Neuronal stem cell (in vitro differentiated cells): ENCODE measurements around the gene ARHGAP42.

ENCODE experiments used
- DNase-seq: peaks from one replicate; pipeline ENCODE4 v3.0.0-alpha.2; 2013; ENCODE audit warnings: low spot score
- H2AFZ ChIP-seq: one replicate; pipeline ENCODE4 v1.6.1; 2013; ENCODE audit warnings: mild to moderate bottlenecking, low read length, inconsistent platforms
- H2AK5ac ChIP-seq: 2 replicates; pipeline ENCODE4 v1.6.1; 2013; ENCODE audit warnings: low read depth, mild to moderate bottlenecking, inconsistent platforms, low read length, moderate library complexity, mixed read lengths
- H2BK120ac ChIP-seq: 2 replicates; pipeline ENCODE4 v1.6.1; 2013; ENCODE audit warnings: low read depth, mild to moderate bottlenecking, inconsistent platforms, low read length, moderate library complexity, mixed read lengths
- H2BK12ac ChIP-seq: one replicate; pipeline ENCODE4 v1.6.1; 2013; ENCODE audit warnings: low read length, inconsistent platforms
- H2BK15ac ChIP-seq: 2 replicates; pipeline ENCODE4 v1.6.1; 2013; ENCODE audit warnings: mild to moderate bottlenecking, low read length, inconsistent platforms, mixed read lengths
- H2BK5ac ChIP-seq: one replicate; pipeline ENCODE4 v1.6.1; 2013; ENCODE audit warnings: inconsistent platforms, mild to moderate bottlenecking, low read length, moderate library complexity
- H3K14ac ChIP-seq: one replicate; pipeline ENCODE4 v1.6.1; 2013; ENCODE audit warnings: low read length, inconsistent platforms
- H3K18ac ChIP-seq: 2 replicates; pipeline ENCODE4 v1.6.1; 2013; ENCODE audit warnings: low read length, inconsistent platforms
- H3K23ac ChIP-seq: 2 replicates; pipeline ENCODE4 v1.6.1; 2013; ENCODE audit warnings: low read depth, mild to moderate bottlenecking, mixed read lengths, low read length, inconsistent platforms; ENCODE audit not compliant: poor library complexity
- H3K27ac ChIP-seq: replicated peaks from 3 replicates; pipeline ENCODE4 v1.5.1; 2013; ENCODE audit warnings: low read length, inconsistent platforms
- H3K27me3 ChIP-seq, 3 experiments: 2 replicates each; pipeline ENCODE4 v1.6.1; 2013; ENCODE audit warnings: low read length in 3 of 3, mild to moderate bottlenecking in 2 of 3, inconsistent platforms in 1 of 3, low read depth in 1 of 3, mixed read lengths in 1 of 3, moderate library complexity in 1 of 3; ENCODE audit not compliant: control insufficient read depth in 3 of 3, insufficient read depth in 3 of 3
- H3K36me3 ChIP-seq, 2 donors: replicated peaks in 1 of 2; 2 replicates each; pipeline ENCODE4 v1.6.1; 2013; ENCODE audit warnings: low read length in 2 of 2; ENCODE audit not compliant: control insufficient read depth in 2 of 2, insufficient read depth in 2 of 2
- H3K4ac ChIP-seq: 2 replicates; pipeline ENCODE4 v1.6.1; 2013; ENCODE audit warnings: inconsistent platforms, mild to moderate bottlenecking, low read length, moderate library complexity
- H3K4me1 ChIP-seq, 2 donors: 1 replicate in 1 of 2; 2 replicates in 1 of 2; pipeline ENCODE4 v1.6.1; 2013; ENCODE audit warnings: low read length in 2 of 2, low read depth in 1 of 2; ENCODE audit not compliant: control insufficient read depth in 2 of 2, insufficient read depth in 1 of 2
- H3K4me2 ChIP-seq: one replicate; pipeline ENCODE4 v1.6.1; 2013; ENCODE audit warnings: mild to moderate bottlenecking, low read length, inconsistent platforms; ENCODE audit not compliant: insufficient read depth, poor library complexity, severe bottlenecking
- H3K4me3 ChIP-seq, 2 donors: 2 replicates each; pipeline ENCODE4 v1.5.1; 2013; ENCODE audit warnings: low read length in 2 of 2, mild to moderate bottlenecking in 2 of 2, inconsistent platforms in 1 of 2, moderate library complexity in 1 of 2
- H3K79me1 ChIP-seq: one replicate; pipeline ENCODE4 v1.6.1; 2013; ENCODE audit warnings: low read depth, mild to moderate bottlenecking, inconsistent platforms, low read length, moderate library complexity
- H3K9ac ChIP-seq: one replicate; pipeline ENCODE4 v1.6.1; 2013; ENCODE audit warnings: mild to moderate bottlenecking, low read depth, low read length, inconsistent platforms; ENCODE audit not compliant: poor library complexity
- H3K9me3 ChIP-seq, 2 donors: replicated peaks in 1 of 2; 2 replicates each; pipeline versions ENCODE3 to v1.6.1; 2013; ENCODE audit warnings: low read length in 2 of 2, mild to moderate bottlenecking in 2 of 2, inconsistent platforms in 1 of 2, low read depth in 1 of 2, mixed read lengths in 1 of 2, moderate library complexity in 1 of 2; ENCODE audit not compliant: control insufficient read depth in 2 of 2, insufficient read depth in 1 of 2
- H4K8ac ChIP-seq: one replicate; pipeline ENCODE4 v1.6.1; 2013; ENCODE audit warnings: low read depth, mild to moderate bottlenecking, inconsistent platforms, low read length, moderate library complexity
- H4K91ac ChIP-seq: one replicate; pipeline ENCODE4 v1.6.1; 2013; ENCODE audit warnings: low read length, low read depth, mild to moderate bottlenecking, inconsistent platforms; ENCODE audit not compliant: poor library complexity
- WGBS, 2 donors: extraction: QIAGEN DNeasy Blood & Tissue Kit; methylation state at CpG; one replicate each; pipeline ENCODE4 v1.1.7; 2013; ENCODE audit warnings: missing lambda C conversion rate in 2 of 2, mixed read lengths in 1 of 2; ENCODE audit not compliant: insufficient read length in 2 of 2, insufficient replicate concordance in 1 of 2; ENCODE audit errors: extremely low coverage in 2 of 2; 5-methylcytosine and 5-hydroxymethylcytosine counted together

The ARHGAP42 gene

DNA sequence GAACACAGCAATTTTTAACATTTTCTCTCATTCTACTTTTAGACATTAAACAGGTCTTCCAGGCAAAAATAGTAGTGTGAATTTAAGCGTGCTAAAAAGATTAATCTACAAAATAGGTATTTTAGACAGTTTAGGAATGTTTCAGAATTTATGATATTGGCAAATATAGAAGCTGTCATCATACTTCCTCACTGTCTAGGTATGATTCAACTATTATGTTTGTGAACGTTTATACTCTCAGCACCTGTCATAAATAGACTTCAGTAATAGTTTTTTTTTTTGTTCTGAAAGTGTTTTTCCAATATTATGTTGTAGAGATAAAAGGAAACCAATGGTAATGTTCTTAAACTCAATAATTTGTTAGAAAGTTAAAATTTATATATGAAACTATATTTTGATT lies 103.0 kb downstream of the ARHGAP42 start:
- H3K27ac ChIP-seq: no peak overlapping the region
- no peak overlapping the region for H4K91ac ChIP-seq
- no peak overlapping the region for H3K18ac ChIP-seq
- no peak overlapping the region for H3K23ac ChIP-seq
- no peaks in the 10 kb centered on the region for H3K27me3 ChIP-seq
- H3K14ac ChIP-seq: no peak overlapping the region
- no peak overlapping the region for H2BK5ac ChIP-seq
- H2AFZ ChIP-seq: no peak overlapping the region
- no peaks in the 10 kb centered on the region for H3K36me3 ChIP-seq
- WGBS, 2 donors: no CpG with 5 or more reads among the region's 2 CpGs
- no peak overlapping the region for H2BK12ac ChIP-seq
- H3K4ac ChIP-seq: no peak overlapping the region
- H3K9ac ChIP-seq: no peak overlapping the region
- H2AK5ac ChIP-seq: no peak overlapping the region
- peaks cover 6 to 8% of the 10 kb centered on the region in 2 donors for H3K4me1 ChIP-seq
- H3K4me3 ChIP-seq: no peak overlapping the region
- no peaks in the 10 kb centered on the region for H3K79me1 ChIP-seq
- H3K4me2 ChIP-seq: no peak overlapping the region
- H2BK15ac ChIP-seq: no peak overlapping the region
- no peak overlapping the region for H4K8ac ChIP-seq
- peaks cover 0 to 3% of the 10 kb centered on the region in 2 donors for H3K9me3 ChIP-seq
- no peak overlapping the region for H2BK120ac ChIP-seq
- no peak for DNase-seq

DNA sequence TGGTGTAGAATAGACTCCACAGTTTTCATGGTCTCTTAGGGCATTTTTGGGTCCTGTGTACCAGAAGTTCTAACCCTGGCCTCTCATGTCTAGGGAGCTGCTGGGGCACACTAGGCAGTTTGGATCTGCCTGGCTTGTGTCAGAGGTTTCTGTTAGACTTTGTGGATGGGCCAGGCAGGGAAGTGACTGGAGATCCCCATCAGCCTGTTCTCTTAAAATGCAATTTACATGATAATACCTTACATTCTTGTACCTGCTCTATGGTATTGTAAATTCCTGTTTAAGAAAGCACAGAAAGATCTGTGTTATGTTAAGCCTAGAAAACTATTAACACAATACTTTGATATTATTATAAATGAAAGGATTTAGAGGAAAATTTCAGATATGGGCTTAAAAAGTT lies 104.0 kb downstream of the ARHGAP42 start:
- Histone ChIP-seq H3K79me1 (no peaks in the 10 kb centered on the region), H3K4me2 (no peak overlapping the region), H3K36me3 (no peaks in the 10 kb centered on the region), H2BK5ac (no peak overlapping the region), H2BK15ac (no peak overlapping the region), H3K23ac (no peak overlapping the region), H3K14ac (no peak overlapping the region), H2AK5ac (no peak overlapping the region), H3K4me1 (peaks cover 2 to 8% of the 10 kb centered on the region in 2 donors), H2BK120ac (no peak overlapping the region), H4K91ac (no peak overlapping the region), H3K9ac (no peak overlapping the region), H3K4me3 (no peak overlapping the region), H3K27me3 (no peaks in the 10 kb centered on the region), H3K4ac (no peak overlapping the region), H3K18ac (no peak overlapping the region), H3K9me3 (peaks cover 0 to 3% of the 10 kb centered on the region in 2 donors), H2BK12ac (no peak overlapping the region), H3K27ac (no peak overlapping the region), H4K8ac (no peak overlapping the region), H2AFZ (peak overlapping the region; percentile 2)
- DNase-seq: no peak

DNA sequence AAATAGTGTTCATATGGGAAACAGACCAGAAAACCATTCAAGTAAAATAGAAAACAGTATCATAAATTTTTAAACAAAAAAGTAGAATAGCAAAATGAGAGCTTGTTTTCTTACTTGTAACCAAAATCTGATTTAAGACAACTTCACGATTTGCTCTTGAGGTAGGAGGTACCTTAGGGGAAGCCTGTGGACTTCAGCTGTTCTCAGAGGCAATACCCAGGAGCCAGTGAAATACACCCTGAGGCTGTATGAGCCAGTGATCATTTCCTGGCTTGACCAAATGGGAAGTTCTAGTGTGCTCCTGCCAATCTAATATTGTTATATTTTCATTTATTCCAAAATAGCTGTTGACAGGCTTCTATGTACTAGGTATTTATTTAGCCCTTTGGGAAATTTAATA lies 104.8 kb downstream of the ARHGAP42 start:
- no peak overlapping the region for H3K27ac ChIP-seq
- H3K4me1 ChIP-seq: peaks cover 2 to 8% of the 10 kb centered on the region in 2 donors
- H2BK15ac ChIP-seq: no peak overlapping the region
- no CpG with 5 or more reads among the region's 1 CpG for WGBS, 2 donors
- no peak overlapping the region for H3K14ac ChIP-seq
- H2BK120ac ChIP-seq: no peak overlapping the region
- H3K18ac ChIP-seq: no peak overlapping the region
- no peak overlapping the region for H2BK12ac ChIP-seq
- no peaks in the 10 kb centered on the region for H3K27me3 ChIP-seq
- no peaks in the 10 kb centered on the region for H3K36me3 ChIP-seq
- H3K4ac ChIP-seq: no peak overlapping the region
- H4K91ac ChIP-seq: no peak overlapping the region
- no peaks in the 10 kb centered on the region for H3K79me1 ChIP-seq
- H2AFZ ChIP-seq: no peak overlapping the region
- H3K9me3 ChIP-seq: peaks cover 0 to 3% of the 10 kb centered on the region in 2 donors
- H2BK5ac ChIP-seq: no peak overlapping the region
- no peak overlapping the region for H2AK5ac ChIP-seq
- no peak overlapping the region for H3K4me3 ChIP-seq
- DNase-seq: no peak
- no peak overlapping the region for H3K4me2 ChIP-seq
- H3K9ac ChIP-seq: no peak overlapping the region
- H3K23ac ChIP-seq: no peak overlapping the region
- no peak overlapping the region for H4K8ac ChIP-seq

- H2AFZ ChIP-seq: no peak overlapping the region
- peaks cover 2 to 8% of the 10 kb centered on the region in 2 donors for H3K4me1 ChIP-seq
- no peaks in the 10 kb centered on the region for H3K36me3 ChIP-seq
- no peaks in the 10 kb centered on the region for H3K79me1 ChIP-seq
- no peak overlapping the region for H2BK5ac ChIP-seq
- WGBS, 2 donors: no CpG with 5 or more reads among the region's 2 CpGs
- no peak overlapping the region for H2BK15ac ChIP-seq
- no peak overlapping the region for H4K91ac ChIP-seq
- no peak overlapping the region for H4K8ac ChIP-seq
- no peak overlapping the region for H3K9ac ChIP-seq
- H3K4ac ChIP-seq: no peak overlapping the region
- H3K4me3 ChIP-seq: no peak overlapping the region
- no peak for DNase-seq
- H3K18ac ChIP-seq: no peak overlapping the region
- no peak overlapping the region for H2AK5ac ChIP-seq
- H2BK12ac ChIP-seq: no peak overlapping the region
- H3K27ac ChIP-seq: no peak overlapping the region
- H3K27me3 ChIP-seq: no peaks in the 10 kb centered on the region
- H3K23ac ChIP-seq: no peak overlapping the region
- H2BK120ac ChIP-seq: no peak overlapping the region
- no peak overlapping the region for H3K14ac ChIP-seq
- H3K4me2 ChIP-seq: no peak overlapping the region
- peaks cover 0 to 3% of the 10 kb centered on the region in 2 donors for H3K9me3 ChIP-seq
Observed at GRCh38 chr11:100793525-100793924, 106.4 kb downstream of the ARHGAP42 start.
